Measurements from ENCODE around the gene PBX3.

PBX3 gene

DNA sequence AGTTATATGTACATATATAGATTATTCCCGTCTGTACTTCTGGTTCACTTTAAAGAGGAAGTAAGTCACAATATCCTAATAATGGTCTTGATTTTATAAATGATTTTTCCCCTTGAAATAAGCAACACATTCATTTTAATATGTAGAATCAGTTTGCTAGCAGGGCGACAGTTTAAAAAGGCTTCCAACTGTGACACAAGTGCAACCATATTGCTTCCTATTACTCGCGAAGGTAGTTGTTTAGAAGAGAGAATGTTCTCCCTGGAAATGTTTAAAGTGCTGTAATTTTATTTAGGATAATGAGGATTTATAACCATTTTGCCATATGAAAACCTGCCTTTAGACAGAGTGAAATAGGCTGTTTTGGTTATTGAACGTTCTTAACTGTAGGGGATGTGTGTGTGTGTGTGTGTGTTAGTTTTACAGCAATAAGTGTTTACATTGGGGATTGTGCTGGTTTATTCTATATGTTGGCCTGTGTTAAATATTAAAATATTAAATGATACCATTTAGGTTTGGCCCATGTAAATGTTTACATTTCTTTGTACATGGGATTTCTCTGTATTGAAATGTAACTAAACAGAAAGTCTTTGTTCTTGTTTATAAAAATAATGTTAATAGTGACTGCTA, 138.3 kb downstream of the PBX3 start:
- DNase-seq (ENCODE audit: low spot score) = no peak
- Histone ChIP-seq H4K91ac (ENCODE audit: low read depth, low read length, poor library complexity) (no peak overlapping the region), H2BK120ac (ENCODE audit: low read depth, low read length) (no peak overlapping the region), H2BK12ac (ENCODE audit: low read length) (no peak overlapping the region), H3K9ac (ENCODE audit: low read depth, low read length, poor library complexity) (no peak overlapping the region), H3K4ac (ENCODE audit: low read length) (no peak overlapping the region), H2AK5ac (ENCODE audit: low read depth, low read length) (no peak overlapping the region), H3K18ac (ENCODE audit: low read length) (no peak overlapping the region), H3K27me3 (ENCODE audit: control insufficient read depth in 3 of 3, insufficient read depth in 3 of 3, low read depth in 1 of 3, low read length in 3 of 3) (no peaks in the 10 kb centered on the region), H3K4me3 (ENCODE audit: low read length in 2 of 2) (no peak overlapping the region), H2AFZ (ENCODE audit: low read length) (no peak overlapping the region), H3K4me2 (ENCODE audit: insufficient read depth, low read length, poor library complexity, severe bottlenecking) (no peak overlapping the region), H3K9me3 (replicated peaks in 1 of 2; ENCODE audit: control insufficient read depth in 2 of 2, insufficient read depth in 1 of 2, low read depth in 1 of 2, low read length in 2 of 2) (no peaks in the 10 kb centered on the region), H3K4me1 (ENCODE audit: control insufficient read depth in 2 of 2, insufficient read depth in 1 of 2, low read depth in 1 of 2, low read length in 2 of 2) (peaks cover 5 to 44% of the 10 kb centered on the region in 2 donors), H3K23ac (ENCODE audit: low read depth, low read length, poor library complexity) (no peak overlapping the region), H3K79me1 (ENCODE audit: low read depth, low read length) (no peaks in the 10 kb centered on the region), H2BK15ac (ENCODE audit: low read length) (no peak overlapping the region), H3K14ac (ENCODE audit: low read length) (no peak overlapping the region), H3K27ac (replicated peaks; ENCODE audit: low read length) (no peak overlapping the region), H2BK5ac (ENCODE audit: low read length) (no peak overlapping the region), H3K36me3 (replicated peaks in 1 of 2; ENCODE audit: control insufficient read depth in 2 of 2, insufficient read depth in 2 of 2, low read length in 2 of 2) (no peaks in the 10 kb centered on the region), H4K8ac (ENCODE audit: low read depth, low read length) (no peak overlapping the region)
- WGBS, 2 donors (ENCODE audit: extremely low coverage in 2 of 2, insufficient read length in 2 of 2, insufficient replicate concordance in 1 of 2) = no CpG with 5 or more reads among the region's 5 CpGs

DNA sequence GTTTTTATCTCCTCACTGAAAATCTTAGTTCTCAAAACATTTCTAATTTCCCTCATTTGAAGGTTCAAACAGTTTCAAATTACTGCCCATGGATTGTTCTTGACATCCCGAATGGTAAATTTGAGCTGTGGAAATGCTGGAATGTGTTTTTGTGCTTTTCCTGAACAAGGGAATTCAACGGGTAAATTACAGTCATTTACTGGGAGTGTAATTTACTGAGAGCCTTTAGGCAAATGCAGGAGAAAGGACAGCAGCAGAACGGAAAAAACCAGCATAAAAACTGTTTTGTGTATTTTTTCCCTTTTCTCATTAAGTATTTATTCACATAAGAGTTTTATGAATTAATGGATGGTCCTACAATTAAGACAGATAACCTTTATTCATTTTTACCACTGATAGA, 139.2 kb downstream of the PBX3 start:
- H2AK5ac ChIP-seq (ENCODE audit: low read depth, low read length) = no peak overlapping the region
- WGBS, 2 donors (ENCODE audit: extremely low coverage in 2 of 2, insufficient read length in 2 of 2, insufficient replicate concordance in 1 of 2) = no CpG with 5 or more reads among the region's 3 CpGs
- H3K4ac ChIP-seq (ENCODE audit: low read length) = no peak overlapping the region
- no peak overlapping the region for H3K4me3 ChIP-seq (ENCODE audit: low read length in 2 of 2)
- H3K79me1 ChIP-seq (ENCODE audit: low read depth, low read length) = no peaks in the 10 kb centered on the region
- peaks cover 5 to 44% of the 10 kb centered on the region in 2 donors for H3K4me1 ChIP-seq (ENCODE audit: control insufficient read depth in 2 of 2, insufficient read depth in 1 of 2, low read depth in 1 of 2, low read length in 2 of 2)
- H3K9me3 ChIP-seq (replicated peaks in 1 of 2; ENCODE audit: control insufficient read depth in 2 of 2, insufficient read depth in 1 of 2, low read depth in 1 of 2, low read length in 2 of 2) = no peaks in the 10 kb centered on the region
- no peak overlapping the region for H3K23ac ChIP-seq (ENCODE audit: low read depth, low read length, poor library complexity)
- no peak overlapping the region for H2BK5ac ChIP-seq (ENCODE audit: low read length)
- no peak overlapping the region for H3K27ac ChIP-seq (replicated peaks; ENCODE audit: low read length)
- no peak overlapping the region for H2BK12ac ChIP-seq (ENCODE audit: low read length)
- no peak for DNase-seq (ENCODE audit: low spot score)
- H3K36me3 ChIP-seq (replicated peaks in 1 of 2; ENCODE audit: control insufficient read depth in 2 of 2, insufficient read depth in 2 of 2, low read length in 2 of 2) = no peaks in the 10 kb centered on the region
- H2BK15ac ChIP-seq (ENCODE audit: low read length) = no peak overlapping the region
- H2BK120ac ChIP-seq (ENCODE audit: low read depth, low read length) = no peak overlapping the region
- H3K9ac ChIP-seq (ENCODE audit: low read depth, low read length, poor library complexity) = no peak overlapping the region
- H3K4me2 ChIP-seq (ENCODE audit: insufficient read depth, low read length, poor library complexity, severe bottlenecking) = no peak overlapping the region
- H4K91ac ChIP-seq (ENCODE audit: low read depth, low read length, poor library complexity) = no peak overlapping the region
- no peak overlapping the region for H3K18ac ChIP-seq (ENCODE audit: low read length)
- H3K14ac ChIP-seq (ENCODE audit: low read length) = no peak overlapping the region
- H3K27me3 ChIP-seq (ENCODE audit: control insufficient read depth in 3 of 3, insufficient read depth in 3 of 3, low read depth in 1 of 3, low read length in 3 of 3) = no peaks in the 10 kb centered on the region
- H2AFZ ChIP-seq (ENCODE audit: low read length) = no peak overlapping the region
- H4K8ac ChIP-seq (ENCODE audit: low read depth, low read length) = no peak overlapping the region

GRCh38 chr9:125887172-125887571, 140.0 kb downstream of the PBX3 start:
- H2AK5ac ChIP-seq (ENCODE audit: low read depth, low read length) = no peak overlapping the region
- no peaks in the 10 kb centered on the region for H3K79me1 ChIP-seq (ENCODE audit: low read depth, low read length)
- no peak overlapping the region for H3K4ac ChIP-seq (ENCODE audit: low read length)
- H2BK5ac ChIP-seq (ENCODE audit: low read length) = no peak overlapping the region
- no peak overlapping the region for H3K27ac ChIP-seq (replicated peaks; ENCODE audit: low read length)
- no peak overlapping the region for H2BK15ac ChIP-seq (ENCODE audit: low read length)
- no peaks in the 10 kb centered on the region for H3K27me3 ChIP-seq (ENCODE audit: control insufficient read depth in 3 of 3, insufficient read depth in 3 of 3, low read depth in 1 of 3, low read length in 3 of 3)
- H3K9me3 ChIP-seq (replicated peaks in 1 of 2; ENCODE audit: control insufficient read depth in 2 of 2, insufficient read depth in 1 of 2, low read depth in 1 of 2, low read length in 2 of 2) = no peaks in the 10 kb centered on the region
- no peak for DNase-seq (ENCODE audit: low spot score)
- H2AFZ ChIP-seq (ENCODE audit: low read length) = no peak overlapping the region
- no peak overlapping the region for H4K91ac ChIP-seq (ENCODE audit: low read depth, low read length, poor library complexity)
- H2BK120ac ChIP-seq (ENCODE audit: low read depth, low read length) = no peak overlapping the region
- no peak overlapping the region for H4K8ac ChIP-seq (ENCODE audit: low read depth, low read length)
- peaks cover 5 to 44% of the 10 kb centered on the region in 2 donors for H3K4me1 ChIP-seq (ENCODE audit: control insufficient read depth in 2 of 2, insufficient read depth in 1 of 2, low read depth in 1 of 2, low read length in 2 of 2)
- no peak overlapping the region for H3K18ac ChIP-seq (ENCODE audit: low read length)
- H3K36me3 ChIP-seq (replicated peaks in 1 of 2; ENCODE audit: control insufficient read depth in 2 of 2, insufficient read depth in 2 of 2, low read length in 2 of 2) = no peaks in the 10 kb centered on the region
- no peak overlapping the region for H3K23ac ChIP-seq (ENCODE audit: low read depth, low read length, poor library complexity)
- H3K4me3 ChIP-seq (ENCODE audit: low read length in 2 of 2) = no peak overlapping the region
- H3K9ac ChIP-seq (ENCODE audit: low read depth, low read length, poor library complexity) = no peak overlapping the region
- no peak overlapping the region for H3K4me2 ChIP-seq (ENCODE audit: insufficient read depth, low read length, poor library complexity, severe bottlenecking)
- no peak overlapping the region for H2BK12ac ChIP-seq (ENCODE audit: low read length)
- no CpG with 5 or more reads among the region's 2 CpGs for WGBS, 2 donors (ENCODE audit: extremely low coverage in 2 of 2, insufficient read length in 2 of 2, insufficient replicate concordance in 1 of 2)
- H3K14ac ChIP-seq (ENCODE audit: low read length) = no peak overlapping the region

GRCh38 chr9:125888211-125888610, 141.0 kb downstream of the PBX3 start:
- no peak overlapping the region for H3K27ac ChIP-seq (replicated peaks; ENCODE audit: low read length)
- no peak overlapping the region for H2AK5ac ChIP-seq (ENCODE audit: low read depth, low read length)
- no peak overlapping the region for H3K18ac ChIP-seq (ENCODE audit: low read length)
- H3K27me3 ChIP-seq (ENCODE audit: control insufficient read depth in 3 of 3, insufficient read depth in 3 of 3, low read depth in 1 of 3, low read length in 3 of 3) = no peaks in the 10 kb centered on the region
- no peak overlapping the region for H3K4me3 ChIP-seq (ENCODE audit: low read length in 2 of 2)
- no peak overlapping the region for H4K8ac ChIP-seq (ENCODE audit: low read depth, low read length)
- peaks cover 5 to 47% of the 10 kb centered on the region in 2 donors for H3K4me1 ChIP-seq (ENCODE audit: control insufficient read depth in 2 of 2, insufficient read depth in 1 of 2, low read depth in 1 of 2, low read length in 2 of 2)
- DNase-seq (ENCODE audit: low spot score) = peak; percentile 47
- H3K36me3 ChIP-seq (replicated peaks in 1 of 2; ENCODE audit: control insufficient read depth in 2 of 2, insufficient read depth in 2 of 2, low read length in 2 of 2) = no peaks in the 10 kb centered on the region
- no peak overlapping the region for H3K23ac ChIP-seq (ENCODE audit: low read depth, low read length, poor library complexity)
- H3K9me3 ChIP-seq (replicated peaks in 1 of 2; ENCODE audit: control insufficient read depth in 2 of 2, insufficient read depth in 1 of 2, low read depth in 1 of 2, low read length in 2 of 2) = no peaks in the 10 kb centered on the region
- no peak overlapping the region for H2AFZ ChIP-seq (ENCODE audit: low read length)
- no peak overlapping the region for H3K14ac ChIP-seq (ENCODE audit: low read length)
- H3K4ac ChIP-seq (ENCODE audit: low read length) = no peak overlapping the region
- H2BK15ac ChIP-seq (ENCODE audit: low read length) = no peak overlapping the region
- no peak overlapping the region for H2BK120ac ChIP-seq (ENCODE audit: low read depth, low read length)
- H2BK12ac ChIP-seq (ENCODE audit: low read length) = no peak overlapping the region
- no peak overlapping the region for H3K4me2 ChIP-seq (ENCODE audit: insufficient read depth, low read length, poor library complexity, severe bottlenecking)
- H4K91ac ChIP-seq (ENCODE audit: low read depth, low read length, poor library complexity) = no peak overlapping the region
- no CpG with 5 or more reads among the region's 7 CpGs for WGBS, 2 donors (ENCODE audit: extremely low coverage in 2 of 2, insufficient read length in 2 of 2, insufficient replicate concordance in 1 of 2)
- no peak overlapping the region for H2BK5ac ChIP-seq (ENCODE audit: low read length)
- no peak overlapping the region for H3K9ac ChIP-seq (ENCODE audit: low read depth, low read length, poor library complexity)
- H3K79me1 ChIP-seq (ENCODE audit: low read depth, low read length) = no peaks in the 10 kb centered on the region
